GM18951 (cell line): Measurements from ENCODE around the gene ANKRD40.

Source experiments
- POLR2A ChIP-seq: IDR thresholded peaks from 4 replicates; pipeline ENCODE4 v1.6.1; 2011; ENCODE audit warnings: mild to moderate bottlenecking; ENCODE audit not compliant: insufficient read length, insufficient read depth; ENCODE audit errors: extremely low read depth
- in situ Hi-C: fragments of 300-500 bp; cut with MboI; formaldehyde crosslinking; loops from one replicate; pipeline ENCODE4 v1.12.0; 2022; ENCODE audit warnings: low sequenced_read_pairs, mixed read lengths, inconsistent platforms; ENCODE audit not compliant: unreplicated experiment

ANKRD40 gene

DNA sequence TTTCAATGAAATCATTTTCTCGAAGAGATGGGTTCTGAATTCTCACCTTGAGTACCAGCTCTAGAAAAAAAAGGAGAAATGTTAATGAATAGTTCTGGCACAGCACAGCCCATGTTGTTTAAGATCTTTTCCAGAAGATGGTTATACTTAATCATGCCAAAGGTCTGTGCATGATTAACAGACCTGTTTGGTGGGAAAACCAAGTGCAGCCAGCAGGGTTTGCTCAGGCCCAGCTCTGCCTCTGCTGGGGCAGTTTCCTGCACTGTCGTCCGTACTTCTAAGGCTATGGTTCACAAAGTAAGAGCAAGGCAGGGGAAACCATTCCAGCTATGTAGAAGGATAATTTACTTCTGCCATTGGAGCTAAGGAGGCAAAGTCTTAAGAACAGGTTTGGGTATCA, 10.7 kb downstream of the ANKRD40 start:
- TF ChIP-seq POLR2A: no peak

DNA sequence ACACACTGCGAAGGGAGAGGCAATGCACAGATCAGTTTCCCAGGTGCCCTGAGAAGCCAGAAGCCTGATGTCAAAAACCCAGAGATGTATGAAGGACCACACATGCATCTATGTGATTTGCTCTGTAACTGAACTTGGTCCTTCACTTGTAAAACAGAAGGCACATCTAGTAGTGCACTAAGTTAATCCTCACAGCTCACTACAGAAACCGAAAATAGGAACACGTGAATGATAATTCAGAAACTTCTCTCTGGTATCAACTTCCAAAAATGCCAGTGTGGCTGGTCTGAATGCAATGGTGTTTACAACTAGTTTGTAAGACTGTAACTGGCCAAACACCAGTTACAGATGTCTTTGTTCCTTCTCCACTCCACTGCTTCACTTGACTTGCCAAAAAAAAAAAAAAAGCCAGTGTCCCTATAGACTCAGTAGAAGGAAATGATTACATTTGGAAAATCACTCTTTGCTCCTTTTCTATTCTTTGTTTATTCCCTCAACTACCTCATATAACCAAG, 11.3 kb downstream of the ANKRD40 start:
- in situ Hi-C loops: no loop called here
- no peak for TF ChIP-seq POLR2A

More for the DNA sequence above, 10.7 kb downstream of the ANKRD40 start:
- in situ Hi-C loops: no loop called here

DNA sequence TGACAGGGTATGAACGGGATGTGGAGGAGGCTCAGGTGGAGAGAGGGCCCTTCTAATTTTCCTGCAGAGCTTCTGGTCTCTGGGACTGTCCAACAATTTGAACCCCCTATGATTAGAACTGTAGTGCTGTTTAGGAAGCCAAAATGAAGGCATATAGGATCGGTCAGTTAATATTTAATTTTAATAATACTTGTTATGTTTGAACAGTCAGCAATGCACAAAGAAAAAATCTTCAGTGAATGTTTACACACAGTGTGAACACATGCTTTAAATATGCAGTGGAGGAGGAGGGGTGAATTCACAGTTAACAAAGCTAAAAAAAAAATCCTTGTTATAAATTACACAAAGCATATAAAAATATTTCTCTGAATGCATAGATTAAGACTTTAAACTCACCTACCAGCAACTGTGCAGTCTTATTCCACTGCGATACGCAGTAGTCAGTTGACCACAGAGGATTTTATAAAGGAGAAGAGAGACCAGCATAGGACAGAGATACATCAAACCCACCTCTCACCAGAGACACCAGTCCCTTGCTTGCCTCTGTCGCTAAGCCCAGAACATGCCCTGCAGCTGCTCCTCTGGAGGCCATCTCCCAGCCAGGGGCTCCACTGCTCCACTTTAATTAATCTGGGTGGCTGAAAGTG, 14.6 kb downstream of the ANKRD40 start:
- in situ Hi-C loops: no loop called here
- no peak for TF ChIP-seq POLR2A

DNA sequence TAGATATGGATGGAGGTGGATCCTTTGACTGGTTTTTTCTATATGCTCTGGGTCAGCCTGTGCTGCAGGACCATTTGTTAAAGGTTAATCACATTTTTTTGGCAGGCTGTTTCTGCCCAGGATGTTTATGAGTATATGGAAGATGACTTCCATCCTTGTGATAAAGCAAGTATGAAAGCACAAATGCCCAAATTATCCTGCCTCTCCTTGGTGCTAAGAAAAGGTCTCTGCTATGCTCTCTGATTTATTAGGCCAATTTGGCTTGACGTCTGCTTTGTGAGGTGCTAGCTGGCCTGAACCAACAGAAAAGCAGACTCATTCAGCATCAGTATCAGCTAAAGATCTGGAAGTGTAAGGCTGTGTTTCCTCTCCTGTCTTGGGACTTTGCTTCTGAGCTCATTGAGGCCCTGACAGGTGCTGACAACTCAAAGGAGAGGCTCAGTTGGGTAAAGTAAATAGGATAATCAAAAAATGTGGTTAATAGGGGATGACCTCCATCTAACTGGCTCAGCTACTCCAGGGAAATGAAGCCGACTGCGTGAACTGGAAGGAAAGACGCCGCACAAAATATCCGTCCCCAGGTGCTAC, 15.2 kb downstream of the ANKRD40 start:
- no peak for TF ChIP-seq POLR2A
- in situ Hi-C loops: no loop called here

DNA sequence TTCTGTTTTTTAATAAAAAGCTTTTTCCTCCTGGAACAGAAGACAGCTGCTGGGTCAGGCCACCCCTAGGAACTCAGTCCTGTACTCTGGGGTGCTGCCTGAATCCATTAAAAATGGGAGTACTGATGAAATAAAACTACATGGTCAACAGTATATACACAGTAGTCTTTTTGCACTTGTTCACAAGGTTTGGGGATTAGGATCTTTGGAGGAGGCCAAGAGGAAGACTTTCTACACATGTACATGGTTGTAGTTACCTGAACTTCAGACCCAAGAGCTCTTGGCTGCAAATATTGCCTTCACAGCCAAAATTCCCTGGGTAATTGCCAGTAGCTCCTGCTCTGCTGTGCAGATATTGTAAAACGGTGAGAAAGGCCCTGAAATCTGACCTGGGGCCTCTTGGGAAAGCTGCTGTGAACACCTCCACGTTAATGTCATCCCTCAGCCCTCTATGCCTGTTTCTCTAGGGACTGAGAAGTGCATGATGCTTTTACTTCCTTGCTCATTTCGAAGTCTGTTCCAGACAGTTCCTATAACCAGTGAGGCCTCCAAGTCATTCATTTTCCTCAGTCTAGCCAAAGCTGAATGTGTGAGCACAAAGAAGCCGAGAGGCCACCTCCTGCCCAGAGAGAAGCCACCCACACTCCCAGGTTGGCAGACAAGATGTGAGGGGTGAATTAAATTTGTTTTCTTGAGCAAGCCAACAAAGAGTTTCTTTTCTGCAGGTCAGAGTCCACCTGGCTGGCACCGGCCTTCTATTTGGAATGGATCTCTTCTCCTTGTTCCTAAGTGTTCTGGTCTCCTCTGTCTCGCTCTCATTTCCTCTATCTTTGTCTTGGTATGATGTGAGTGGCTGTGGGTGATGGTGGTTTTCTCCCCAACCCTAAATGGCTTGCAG, 15.9 kb downstream of the ANKRD40 start:
- in situ Hi-C loops: no loop called here
- TF ChIP-seq POLR2A: no peak

DNA sequence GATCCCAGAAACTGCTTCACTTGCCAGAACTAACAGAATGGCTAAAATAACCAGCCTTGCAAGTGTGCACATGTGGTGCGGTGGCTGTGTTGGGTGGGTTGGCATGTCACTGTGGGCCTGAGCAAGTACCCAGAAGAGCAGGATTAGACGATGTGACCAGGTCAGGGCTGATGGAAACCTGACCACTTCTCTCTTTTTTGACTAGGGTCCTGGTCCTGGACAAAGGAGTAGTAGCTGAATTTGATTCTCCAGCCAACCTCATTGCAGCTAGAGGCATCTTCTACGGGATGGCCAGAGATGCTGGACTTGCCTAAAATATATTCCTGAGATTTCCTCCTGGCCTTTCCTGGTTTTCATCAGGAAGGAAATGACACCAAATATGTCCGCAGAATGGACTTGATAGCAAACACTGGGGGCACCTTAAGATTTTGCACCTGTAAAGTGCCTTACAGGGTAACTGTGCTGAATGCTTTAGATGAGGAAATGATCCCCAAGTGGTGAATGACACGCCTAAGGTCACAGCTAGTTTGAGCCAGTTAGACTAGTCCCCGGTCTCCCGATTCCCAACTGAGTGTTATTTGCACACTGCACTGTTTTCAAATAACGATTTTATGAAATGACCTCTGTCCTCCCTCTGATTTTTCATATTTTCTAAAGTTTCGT, 16.7 kb downstream of the ANKRD40 start:
- in situ Hi-C loops: no loop called here
- no peak for TF ChIP-seq POLR2A

DNA sequence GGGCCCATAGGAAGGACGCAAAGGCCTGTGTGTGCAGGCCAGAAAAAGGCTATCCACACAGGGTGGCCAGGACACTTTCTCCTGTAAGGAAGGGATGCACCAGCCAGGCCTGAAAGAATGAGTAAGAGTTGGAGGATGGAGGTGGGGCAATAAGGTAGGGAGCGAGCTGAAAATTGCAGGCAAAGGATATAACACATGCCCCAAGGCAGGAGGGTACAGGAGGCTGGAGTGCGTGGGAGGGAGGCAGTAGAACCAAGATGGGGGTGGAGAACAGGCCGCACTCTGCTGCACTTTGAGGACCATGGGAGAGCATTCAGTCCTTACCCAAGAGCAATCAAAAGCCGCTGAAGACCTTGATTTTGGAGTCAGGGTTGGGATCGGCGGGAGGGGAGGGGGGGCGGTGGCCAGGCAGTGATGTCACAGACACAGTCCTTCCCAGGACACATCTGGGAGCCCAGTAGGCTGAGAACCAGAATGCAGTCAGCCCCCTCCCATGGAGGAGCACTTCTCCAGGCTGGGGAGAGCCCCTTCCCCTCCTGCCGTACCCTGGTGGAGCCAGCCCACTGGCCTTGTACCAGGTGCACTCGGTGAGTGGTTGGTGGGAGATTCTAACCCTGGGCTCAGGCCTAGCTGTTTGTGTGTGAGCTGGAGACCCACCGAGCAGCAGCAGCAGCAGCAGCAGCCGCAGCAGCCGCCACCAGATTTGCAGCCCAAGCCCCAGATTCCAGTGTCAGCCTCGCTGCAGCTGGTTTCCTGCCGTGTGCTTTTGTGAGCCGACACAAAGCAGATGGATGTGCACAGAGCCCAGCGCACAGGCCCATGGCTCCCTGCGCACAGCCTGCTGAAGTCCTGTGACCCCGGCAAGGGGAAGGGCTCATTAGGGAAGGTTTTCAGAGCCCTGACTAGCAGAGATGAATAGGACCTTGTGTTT, 17.5 kb downstream of the ANKRD40 start:
- TF ChIP-seq POLR2A: no peak
- in situ Hi-C loops: no loop called here

DNA sequence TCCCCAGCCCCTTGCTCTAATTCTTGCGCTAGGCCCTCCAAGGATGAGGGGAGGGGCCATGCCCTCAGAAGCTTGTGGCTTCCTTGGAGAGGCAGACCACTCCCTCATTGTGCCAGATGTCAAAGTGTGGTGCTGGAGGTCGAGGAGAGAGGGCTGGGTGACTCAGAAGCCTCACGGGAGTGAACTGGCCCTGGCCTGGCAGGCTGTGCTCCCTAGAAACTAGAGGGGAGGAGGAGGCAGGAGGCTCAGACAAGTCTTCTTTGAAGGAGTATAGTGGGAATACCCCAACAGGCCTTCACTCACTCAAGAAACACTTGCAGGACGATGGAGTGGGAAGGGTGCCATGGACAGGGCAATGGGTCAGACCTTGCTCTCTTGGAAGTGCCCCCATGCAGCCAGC, 18.5 kb downstream of the ANKRD40 start:
- no peak for TF ChIP-seq POLR2A
- in situ Hi-C loops: no loop called here

DNA sequence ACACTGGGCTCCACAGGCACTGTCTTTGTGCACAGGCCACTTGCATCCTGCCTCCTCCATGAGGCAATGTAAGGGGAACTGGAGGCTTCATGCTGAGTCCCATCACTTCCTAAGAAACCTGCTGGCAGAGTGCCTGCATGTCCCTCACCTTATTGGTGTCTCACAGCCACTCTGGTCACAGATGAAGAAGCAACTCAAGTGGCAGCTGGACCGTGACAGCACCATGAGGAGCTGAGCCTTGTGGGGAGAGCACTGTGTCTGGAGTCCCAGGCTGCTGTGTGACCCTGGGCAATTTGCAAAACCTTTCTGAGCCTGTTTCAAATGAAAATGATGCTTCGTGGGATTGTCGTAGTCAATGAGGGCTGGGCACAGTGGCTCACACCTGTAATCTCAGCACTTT, 19.5 kb downstream of the ANKRD40 start:
- TF ChIP-seq POLR2A: no peak
- in situ Hi-C loops: no loop called here

DNA sequence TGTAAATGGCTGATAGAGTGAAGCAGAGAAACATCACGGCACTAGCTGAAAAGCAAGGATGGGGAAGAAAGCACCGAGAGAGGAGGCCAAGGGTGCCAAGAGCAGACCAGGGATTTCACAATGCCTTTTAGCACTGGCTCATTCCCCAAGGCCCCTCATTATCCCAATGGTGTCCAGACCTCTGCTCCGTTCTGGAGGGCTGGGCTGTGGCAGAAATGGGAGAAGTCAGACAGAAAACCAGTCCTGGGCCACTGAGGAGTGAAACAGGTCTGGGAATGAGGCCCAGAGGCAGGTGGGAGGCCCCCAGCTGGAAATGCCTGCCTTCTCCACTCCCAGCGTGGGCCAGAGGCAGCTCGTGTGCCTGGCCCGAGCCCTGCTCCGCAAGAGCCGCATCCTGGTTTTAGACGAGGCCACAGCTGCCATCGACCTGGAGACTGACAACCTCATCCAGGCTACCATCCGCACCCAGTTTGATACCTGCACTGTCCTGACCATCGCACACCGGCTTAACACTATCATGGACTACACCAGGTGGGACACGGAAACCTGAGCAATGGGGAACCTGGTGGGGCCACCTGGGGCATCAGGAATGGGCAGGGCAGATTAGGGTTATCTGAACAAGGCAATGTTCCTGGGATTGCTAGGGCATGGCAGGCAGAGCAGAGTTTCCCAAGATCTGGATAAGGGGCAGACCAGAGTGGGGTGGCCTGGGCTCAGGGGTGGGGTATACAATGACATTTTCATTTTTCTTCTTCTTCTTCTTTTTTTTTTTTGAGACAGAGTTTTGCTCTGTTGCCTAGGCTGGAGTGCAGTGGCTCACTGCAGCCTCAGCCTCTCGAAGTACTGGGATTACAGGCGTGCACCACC, 20.3 kb downstream of the ANKRD40 start:
- no peak for TF ChIP-seq POLR2A
- in situ Hi-C loops: no loop called here

DNA sequence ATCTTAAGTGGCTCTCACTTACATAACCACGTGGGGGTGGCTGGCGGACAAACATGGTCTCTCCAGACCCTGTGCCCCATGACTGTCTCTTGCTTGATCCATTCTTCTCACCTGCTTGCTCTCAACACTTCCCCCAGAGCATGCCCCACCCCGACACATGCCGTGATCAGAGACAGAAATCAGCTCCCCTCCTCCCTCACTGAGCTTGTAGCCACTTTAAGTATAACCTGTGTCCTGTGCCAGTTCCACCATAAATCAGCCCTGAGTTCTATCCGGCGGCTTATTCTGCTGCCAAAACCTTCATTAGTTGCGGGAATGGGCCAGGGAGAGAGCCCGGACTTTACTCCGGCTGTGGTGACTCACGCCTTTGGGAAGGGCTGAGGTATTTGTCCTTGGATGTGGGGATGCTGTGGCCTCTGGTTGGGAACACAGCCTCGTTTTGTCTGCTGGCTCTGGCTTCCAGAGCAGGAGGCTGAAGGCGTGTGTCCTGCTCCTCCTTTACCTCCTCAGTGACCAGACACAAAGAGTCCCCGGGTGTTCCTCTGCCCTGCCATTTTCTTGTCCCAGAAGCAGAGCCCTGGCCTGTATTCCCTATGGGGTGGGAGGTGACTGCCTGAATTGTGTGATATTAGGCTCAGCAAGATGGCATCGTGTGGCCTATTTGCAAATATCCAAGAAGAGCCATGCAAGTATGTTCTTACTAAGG, 21.1 kb downstream of the ANKRD40 start:
- in situ Hi-C loops: no loop called here

More for the DNA sequence above, 21.1 kb downstream of the ANKRD40 start:
- TF ChIP-seq POLR2A: no peak
